GM21447 (cell line): ENCODE data around the gene GIMD1.

Source experiments
- ATAC-seq: cut with Tn5 transposase; IDR thresholded peaks from one replicate; pipeline ENCODE4 v1.9.1; 2021; ENCODE audit not compliant: unreplicated experiment

Gene GIMD1

GRCh38 chr4:106315968-106316772 lies 52.4 kb downstream of the GIMD1 start, which contains the start of the genes AIMP1 and TBCK:
AIMP1 (plus strand) TSS chr4:106316550; CDS start chr4:106325010, 8,460 bp downstream.
TBCK (minus strand) TSS chr4:106316209; CDS start chr4:106308960, 7,249 bp downstream.
- ATAC-seq, result peak; percentile 87

DNA sequence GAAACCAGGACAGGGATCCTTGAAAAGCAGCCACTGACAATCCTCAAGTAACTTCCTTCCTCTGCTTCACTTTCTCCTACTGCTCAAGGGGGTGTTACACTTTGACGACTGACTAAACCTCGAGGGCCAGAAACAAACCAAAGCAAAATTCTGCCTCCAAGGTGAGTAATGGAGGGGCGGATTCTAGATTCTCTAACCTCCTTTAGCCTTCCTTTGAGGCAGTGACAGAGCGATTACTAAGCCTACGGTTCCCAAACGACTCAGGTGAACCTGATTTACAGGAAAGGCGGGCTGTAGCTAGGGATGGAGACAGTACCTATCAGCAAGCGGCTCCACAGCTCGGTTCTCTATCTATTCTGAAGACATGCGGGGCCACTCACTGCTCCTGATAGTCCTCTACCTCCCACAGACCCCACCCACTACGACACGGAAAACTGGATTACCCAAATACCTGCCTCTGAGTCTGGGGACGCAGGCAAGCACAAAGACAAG lies 53.1 kb downstream of the GIMD1 start:
- ATAC-seq, result peak; percentile 22

- no peak for ATAC-seq
These were observed 53.6 kb downstream of the GIMD1 start for GRCh38 chr4:106314960-106315359.

- ATAC-seq, result no peak
These were observed 55.5 kb downstream of the GIMD1 start for GRCh38 chr4:106312997-106313522.

DNA sequence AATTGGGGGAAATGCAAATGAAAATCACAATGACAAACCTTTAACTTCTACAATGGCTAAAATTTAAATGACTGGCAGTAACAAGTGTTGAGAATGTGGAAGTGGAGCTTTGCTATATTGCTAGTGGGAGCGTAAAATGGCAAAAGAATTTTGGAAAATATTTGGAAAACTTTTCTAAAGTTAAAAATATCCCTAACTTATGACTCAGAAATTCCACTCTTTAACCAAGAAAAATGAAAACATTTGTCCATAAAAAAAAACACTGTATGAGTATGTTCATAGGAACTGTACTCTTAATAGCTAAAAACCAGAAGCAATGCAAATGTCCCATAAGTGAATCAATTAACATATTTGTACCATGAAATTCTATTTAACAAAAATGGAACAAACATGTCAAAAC lies 56.2 kb downstream of the GIMD1 start:
- ATAC-seq, result no peak
